Measurements from ENCODE around the gene DCBLD2.

The DCBLD2 gene

DNA sequence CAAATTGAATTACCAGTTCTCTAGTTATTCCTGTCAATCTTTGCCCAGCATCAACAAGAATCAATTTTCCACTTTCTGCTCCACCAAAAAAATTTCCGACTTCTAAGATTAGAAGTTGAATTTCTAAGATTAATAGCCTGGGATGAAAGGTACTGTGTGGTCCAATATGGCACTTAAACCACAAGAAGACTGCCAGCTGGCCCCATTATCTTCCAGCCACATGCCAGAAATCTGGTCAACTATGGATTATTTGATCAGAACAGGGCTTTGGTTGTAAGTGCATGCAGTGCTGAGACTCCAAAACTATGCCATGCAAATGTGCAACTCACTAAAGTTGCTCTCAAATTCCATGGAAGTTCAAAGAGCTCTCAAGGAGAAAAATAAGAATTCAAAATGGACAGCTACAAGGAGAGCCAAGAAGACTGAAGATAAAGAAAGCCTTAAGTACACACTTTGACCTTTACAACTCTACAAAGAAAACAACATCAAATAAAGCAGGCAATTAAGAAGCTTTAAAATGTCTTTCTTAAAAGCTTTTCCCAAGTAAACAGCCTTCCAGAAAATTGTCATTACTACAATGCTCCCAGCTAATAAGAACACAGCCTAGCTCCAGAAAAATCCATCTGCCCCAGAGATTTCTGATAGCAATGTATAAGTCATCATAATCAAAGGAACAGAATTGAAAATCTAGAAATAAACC is 74.1 kb downstream of the DCBLD2 start:
- no peak for DNase-seq

DNA sequence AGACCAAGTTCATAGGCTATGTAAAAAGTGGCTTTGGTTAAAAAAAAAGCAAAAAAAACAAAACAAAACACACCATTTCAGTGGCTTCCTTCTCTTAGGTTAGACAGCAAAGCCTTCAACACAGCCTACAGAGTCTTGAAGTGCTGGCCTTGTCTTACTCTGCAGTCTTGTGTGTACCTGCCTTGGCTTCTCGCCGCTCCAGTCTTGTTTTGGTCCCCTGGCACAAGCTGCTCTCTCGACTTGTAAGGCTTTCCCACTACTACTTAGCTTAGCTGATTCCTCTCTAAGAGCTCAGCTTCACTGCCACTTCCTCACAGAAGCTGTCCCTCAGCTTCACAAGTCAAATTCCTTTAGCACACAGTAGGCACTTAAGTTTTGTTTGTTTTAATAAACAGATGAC is 75.4 kb downstream of the DCBLD2 start:
- DNase-seq = no peak

DNA sequence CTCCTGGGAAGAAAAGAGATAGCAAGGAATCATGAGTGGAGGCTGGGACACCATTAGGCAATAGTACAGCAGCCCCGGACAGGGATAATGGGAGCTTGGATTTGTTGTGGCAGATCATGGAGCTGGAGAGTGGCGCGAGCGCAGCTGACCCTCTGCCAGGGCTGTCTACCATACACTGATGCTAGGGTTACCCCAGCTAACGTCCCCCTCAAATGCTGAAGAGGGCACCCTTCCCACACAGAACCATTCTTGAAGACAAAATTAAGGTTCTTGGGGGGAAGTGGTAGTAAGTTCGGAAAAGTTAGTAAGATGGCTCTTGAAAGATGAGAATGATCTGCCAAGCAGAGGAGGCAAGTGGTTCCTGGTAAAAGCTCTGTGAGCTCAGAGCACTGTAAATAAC is 77.2 kb downstream of the DCBLD2 start:
- DNase-seq = no peak

DNA sequence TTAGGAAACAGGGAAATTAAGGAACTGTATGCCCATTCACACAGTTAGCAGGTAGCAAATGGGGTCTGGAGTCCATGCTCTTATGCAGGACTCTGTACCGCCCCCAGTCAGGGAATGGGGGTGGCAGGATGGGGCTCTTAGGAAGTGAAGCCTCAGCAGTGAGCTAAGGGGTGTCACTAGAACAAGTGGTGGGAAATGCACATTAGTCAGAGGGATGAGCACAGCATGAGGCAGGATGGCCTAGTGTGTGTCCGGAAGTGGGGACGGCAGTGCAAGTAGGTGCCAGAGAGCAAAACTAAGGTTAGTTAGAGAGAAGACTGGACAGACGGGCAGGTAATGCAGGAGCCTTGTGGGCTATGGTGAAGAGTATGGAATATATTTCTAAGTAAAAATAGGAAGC is 77.7 kb downstream of the DCBLD2 start:
- DNase-seq = no peak

DNA sequence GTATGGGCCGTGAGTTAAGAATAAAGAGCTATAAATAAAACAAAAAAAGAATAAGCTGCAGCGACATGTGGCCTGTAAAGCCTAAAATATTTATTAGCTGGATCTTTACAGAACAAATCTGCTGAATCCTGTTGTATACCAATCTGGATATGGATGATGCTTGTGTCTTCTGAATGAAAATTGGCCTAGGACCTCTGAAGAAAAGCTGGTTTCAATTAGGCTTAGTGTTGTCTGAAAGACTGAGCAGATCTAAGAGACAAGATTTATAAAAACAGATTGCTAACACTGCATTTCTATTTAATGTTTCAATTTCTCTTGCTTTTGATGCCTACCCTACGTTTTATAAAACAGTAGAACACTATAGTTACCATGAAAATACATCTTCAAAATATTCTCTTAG is 80.4 kb downstream of the DCBLD2 start:
- DNase-seq = no peak

DNA sequence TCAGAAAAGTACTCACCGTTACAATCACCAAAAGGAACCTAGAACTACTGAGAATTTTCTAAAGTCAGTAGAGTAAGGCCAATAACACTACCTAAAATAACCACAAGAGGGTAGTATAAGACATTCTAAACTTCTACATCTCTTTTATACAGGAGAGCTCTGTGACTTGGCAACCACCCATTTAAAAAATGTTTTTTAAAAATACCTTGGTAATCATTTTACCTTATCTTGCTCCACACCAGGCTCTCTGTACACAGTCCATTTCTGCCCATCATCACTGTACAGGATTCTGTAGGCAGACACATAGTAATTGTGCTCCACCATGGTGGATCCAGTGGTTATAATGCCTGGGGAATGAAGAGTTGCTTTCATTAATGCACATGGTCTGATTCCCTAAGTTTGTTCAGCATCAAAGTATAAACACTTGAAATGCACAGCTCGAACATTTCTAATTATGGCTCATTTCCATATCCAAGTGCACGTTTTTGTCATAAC is 83.9 kb downstream of the DCBLD2 start:
- peak in 1 of 14 donors; percentile 29 for DNase-seq

DNA sequence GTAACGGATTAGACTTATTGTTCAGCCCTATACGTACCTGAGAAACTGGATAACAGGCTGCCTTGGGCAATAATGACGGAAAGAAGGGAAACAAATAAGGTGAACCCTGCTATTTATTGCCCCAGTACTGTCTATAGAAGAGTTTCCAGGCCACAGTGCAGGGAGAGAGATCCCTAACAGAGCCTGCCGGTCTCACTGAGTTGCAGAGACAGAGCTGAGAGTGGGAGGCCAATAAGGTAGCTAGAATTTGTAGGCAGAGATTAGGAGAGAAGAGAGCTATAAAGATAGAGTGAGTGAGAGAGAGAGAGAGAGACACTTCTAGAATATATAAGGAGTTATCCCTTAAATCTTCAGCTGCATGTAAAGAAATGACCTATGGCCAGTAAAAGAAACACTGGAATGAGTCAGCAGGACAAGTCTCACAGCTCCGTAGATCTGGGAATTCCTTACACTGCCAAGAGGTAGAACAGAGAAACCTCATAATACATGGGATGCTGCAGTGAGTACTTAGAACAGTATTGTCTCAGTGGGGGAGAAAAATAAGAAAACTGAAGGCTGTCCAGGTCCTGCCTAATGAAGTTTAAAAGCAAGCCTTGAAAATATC is 86.6 kb downstream of the DCBLD2 start:
- no peak for DNase-seq

DNA sequence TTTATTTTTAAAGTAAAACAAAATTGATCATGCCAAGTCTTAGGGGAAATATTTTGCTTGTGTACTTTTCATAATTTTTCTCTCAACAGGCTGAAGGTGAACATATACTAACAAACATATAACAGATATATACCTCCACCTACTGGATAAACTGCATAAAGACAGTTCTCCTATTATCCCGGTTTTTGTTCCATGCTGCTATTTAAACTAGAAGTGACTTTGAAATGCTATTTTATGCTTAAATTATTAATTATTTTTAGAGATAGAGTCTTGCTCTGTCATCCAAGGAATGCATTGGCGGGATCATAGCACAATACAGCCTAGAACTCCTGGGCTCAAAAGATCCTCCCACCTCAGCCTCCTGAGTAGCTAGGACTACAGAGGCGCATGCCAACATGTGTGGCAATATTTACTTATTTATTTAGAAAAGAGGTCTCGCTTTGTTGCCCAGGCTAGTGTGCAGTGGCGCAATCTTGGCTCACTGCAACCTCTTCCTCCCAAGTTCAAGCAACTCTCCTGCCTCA is 88.6 kb downstream of the DCBLD2 start:
- DNase-seq = no peak

DNA sequence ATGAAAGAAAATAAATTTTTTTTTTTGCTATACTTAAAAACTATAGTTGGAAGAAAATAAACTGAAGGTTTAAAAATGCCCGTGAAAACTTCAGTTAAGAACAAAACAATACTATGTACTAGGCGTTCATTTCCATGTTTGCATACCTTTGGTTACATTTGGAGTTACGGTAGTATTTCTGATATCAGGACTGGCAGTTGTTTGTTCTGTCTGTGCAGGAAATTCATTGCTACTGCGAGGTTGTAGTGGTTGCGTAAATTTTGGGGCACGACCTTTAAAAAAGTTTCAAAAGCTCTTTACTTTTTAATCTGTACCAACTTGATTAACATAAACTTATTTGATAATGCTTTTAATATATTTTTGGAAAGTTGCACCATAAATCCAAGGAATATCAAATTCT is 90.4 kb downstream of the DCBLD2 start:
- DNase-seq = no peak

DNA sequence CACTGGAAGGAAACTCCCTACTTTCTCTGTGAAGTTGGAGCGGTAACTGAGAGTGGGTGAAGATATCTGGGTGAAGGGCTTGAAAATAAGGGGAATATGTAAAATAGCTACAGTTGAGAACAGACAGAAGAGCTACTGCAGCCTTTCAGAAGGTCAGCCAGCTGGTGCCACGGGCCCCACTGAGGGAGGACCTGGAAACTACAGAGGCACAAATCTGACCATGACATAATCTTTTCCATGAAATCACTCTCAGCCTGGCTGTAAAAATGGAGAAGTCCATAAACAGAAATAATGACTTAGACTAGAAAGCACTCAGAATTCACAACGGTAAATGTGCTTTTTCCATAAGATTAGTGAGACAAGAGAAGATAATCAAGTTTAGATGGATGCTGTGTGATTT is 91.9 kb downstream of the DCBLD2 start:
- no peak for DNase-seq

DNA sequence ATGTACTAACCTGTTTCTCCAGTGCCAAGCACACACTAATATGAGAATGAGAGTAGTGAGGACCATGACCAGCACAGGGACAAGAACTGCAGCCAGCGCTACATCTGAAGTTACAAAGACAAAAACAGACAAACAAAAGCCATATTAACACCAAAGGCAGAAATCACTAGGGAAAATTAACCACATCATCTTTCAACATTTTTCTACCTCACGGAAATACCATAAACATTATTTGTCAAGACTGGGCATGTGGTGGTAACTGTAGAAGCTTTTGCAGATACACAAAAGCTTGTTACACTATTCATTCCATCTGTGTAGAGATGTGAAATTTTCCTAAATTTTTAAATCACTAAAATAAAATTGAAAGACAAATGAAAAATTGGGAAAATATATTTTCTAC is 93.4 kb downstream of the DCBLD2 start:
- DNase-seq = no peak

DNA sequence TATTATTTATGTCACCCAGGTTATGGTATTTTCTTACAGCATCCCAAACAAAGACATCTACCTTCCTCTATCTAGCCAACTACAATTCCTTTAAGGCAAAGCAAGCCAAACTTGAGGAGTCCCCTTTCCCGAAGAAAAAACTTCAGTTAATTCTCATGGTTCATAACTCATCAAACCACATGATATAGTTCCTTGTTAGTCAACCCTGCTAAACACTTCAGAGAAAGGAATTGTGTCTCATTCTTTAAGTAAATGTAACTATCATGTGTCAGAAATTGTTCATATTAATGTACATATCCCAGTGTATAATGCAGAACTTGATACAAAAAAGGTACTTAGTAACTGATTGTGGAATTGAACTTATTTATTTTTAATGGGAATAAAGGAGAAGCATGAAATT is 93.9 kb downstream of the DCBLD2 start:
- no peak for DNase-seq

DNA sequence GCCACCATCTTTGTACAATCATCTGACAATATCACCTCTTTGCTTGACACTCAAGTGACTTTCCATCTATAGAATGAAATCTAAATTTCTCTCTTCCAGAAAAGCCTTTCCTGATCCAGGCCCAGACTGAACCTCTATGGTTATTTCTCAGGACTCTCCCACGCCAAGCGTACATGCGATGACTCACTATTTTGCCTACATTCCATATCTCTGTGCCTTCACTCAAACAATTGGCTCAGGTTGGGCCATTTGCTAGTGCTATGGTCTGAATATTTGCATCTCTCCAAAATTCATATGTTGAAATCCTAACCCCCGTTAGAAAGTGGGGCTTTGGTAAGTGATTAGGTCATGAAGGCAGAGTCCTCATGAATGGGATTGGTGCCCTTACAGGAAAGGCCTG is 94.5 kb downstream of the DCBLD2 start:
- no peak for DNase-seq

DNA sequence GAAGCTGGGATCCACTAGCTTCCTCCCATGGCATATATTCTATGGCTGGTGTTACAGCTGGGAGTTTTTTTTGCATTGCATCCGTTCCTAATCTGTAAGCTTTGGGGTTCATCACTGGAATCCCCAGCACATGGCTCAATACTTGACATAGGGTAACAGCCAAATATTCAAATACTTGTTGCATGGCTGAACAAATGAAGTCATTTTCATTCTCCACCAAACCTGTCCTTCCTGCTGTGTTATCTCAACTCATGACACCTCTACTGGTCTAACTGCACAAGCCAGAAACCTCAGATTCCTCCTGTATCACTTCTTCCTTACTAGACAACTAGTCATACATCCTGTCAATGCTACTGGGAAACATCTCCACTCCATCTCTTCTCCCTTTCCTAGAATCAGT is 95.0 kb downstream of the DCBLD2 start:
- no peak for DNase-seq

DNA sequence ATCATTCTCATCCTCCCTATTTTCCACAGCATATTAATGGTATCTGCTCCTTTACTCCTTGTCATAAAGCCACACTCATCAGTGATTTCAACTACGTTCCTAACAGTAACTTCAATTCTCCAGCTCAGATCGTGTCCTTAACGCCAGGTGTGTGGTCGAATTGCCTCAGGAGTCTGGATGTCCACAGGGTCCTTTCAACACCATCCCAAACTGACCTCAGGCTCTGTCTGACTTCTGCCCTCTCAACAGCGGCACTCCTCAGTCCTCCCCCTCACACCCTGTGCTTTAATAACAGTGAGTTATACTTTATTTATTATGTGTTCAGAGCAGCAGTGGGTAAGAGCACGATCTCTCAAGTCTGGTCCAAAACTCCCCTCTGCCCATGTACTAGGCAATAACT is 95.9 kb downstream of the DCBLD2 start:
- no peak for DNase-seq

DNA sequence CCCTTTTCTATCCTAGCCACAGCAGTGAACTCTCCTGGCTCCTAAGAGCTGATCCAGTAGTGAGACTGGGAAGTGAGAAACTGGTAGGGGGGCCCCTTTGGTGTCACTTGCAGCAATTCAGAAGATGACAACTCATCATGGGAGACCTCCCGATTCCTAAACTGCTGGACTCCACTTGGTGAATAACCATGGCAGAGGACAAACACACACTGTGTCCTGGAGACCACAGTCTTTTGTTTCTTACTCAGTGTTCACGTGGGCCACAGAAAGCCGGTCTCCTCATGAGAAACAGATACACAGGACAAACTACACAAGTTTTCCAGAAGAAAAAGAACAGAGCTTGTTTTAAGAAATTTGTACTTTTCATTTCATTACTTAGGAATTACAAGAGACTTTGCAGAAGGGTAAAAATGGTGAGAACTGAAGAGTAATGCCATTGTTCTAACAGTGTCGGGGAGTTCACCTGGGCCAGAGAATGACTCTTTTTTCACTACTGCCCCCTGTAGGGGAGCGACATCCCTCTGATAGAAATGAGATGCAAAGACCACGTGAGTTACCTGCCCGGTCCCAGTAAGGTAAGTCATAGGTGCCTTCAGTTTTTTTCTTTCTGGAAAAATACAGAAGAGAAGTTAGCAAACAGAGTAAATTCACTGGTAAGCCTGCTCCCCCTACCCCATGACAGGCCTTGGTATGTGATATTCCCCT is 100.3 kb downstream of the DCBLD2 start:
- DNase-seq = no peak

DNA sequence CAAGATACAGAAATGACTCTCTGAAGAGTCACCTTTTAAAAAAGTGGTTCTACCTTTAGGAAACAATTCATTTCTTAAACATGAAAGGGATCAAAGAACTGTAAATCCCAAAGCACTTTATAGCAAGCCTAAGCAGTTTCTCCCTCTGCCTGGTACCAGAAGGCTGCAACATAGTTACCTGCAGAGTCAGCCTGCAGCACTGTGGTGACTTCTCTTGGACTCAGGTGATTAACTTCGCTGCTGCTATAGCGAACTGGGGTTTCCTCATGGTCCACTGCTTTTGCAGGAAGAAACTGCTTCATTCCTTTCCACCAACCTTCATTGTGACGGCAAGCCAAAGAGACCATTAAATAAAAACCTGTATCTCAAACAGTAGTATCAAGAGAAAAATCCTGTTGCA is 101.1 kb downstream of the DCBLD2 start:
- no peak for DNase-seq

DNA sequence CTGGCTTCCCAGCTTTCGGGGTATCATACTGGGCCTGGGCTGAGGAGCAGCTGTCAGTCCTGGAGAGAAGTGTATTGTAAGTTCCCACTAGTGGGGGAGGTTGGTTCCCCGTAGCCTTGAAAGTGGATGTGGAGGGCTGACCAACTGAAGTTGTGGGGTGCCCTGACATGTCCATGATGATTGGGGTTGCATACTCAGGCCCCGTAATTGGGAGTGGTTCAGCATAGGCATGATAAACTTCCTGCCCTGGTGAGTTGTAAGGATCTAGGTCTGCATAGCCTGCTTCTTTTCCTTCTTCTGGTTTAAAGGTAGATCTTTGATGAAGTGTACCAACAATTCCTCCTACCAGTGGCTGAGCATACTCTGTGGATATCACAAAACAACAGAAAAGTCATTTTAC is 102.0 kb downstream of the DCBLD2 start:
- DNase-seq = no peak

DNA sequence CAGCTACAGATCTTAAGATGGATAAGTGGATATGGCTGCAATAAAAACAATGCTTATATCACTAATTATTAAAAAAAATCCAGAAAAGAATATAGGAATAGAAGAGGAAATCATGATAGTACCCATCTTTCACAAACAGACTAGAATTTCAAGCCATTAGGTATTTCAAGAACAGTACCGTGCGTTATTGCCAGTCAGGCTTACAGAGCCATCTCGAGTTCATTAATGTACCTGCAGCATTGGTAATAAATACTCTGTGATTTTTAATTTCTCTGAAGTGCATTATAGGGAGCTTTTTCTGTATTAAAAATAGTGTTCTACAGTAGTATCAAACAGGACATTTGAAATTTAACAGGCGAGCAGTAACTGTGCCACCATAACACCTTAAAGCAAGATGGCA is 102.7 kb downstream of the DCBLD2 start:
- DNase-seq = no peak

DNA sequence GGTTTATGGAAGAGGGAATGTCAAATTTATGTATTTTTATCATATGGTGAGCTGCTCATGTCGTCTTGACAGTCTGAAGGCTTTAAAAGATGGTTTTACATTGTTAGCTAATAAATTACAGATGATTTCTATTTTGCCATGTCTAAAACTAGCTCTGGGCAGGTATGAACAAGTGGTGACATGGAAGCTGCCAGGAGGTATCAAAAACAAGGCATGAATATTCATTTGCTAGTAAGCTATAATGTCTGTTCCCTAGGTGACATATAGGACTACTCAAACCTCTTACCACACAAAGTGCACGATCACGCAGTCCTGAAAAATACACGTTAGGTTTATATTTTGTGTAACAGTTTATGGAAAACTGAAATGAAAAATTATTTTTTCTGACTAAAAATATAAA is 103.6 kb downstream of the DCBLD2 start:
- no peak for DNase-seq

DNA sequence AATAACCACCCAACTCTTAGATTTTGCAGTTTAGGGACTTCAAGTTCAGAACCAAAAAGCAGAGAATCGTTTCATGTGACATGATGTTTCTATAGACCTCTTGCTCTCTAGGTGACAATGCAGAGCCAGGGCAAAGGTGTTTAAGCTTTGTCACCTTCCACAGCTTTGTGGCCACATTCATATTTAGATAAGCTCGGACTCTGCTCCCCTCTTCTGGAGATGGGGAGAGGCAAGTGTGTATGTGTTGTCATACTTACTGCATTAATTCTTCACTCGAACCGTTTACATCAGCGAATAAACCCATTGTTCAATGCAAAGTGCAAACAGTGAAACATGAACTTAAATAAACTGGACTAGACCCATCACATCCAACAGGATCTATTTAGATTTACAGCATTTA is 105.2 kb downstream of the DCBLD2 start:
- DNase-seq = no peak

DNA sequence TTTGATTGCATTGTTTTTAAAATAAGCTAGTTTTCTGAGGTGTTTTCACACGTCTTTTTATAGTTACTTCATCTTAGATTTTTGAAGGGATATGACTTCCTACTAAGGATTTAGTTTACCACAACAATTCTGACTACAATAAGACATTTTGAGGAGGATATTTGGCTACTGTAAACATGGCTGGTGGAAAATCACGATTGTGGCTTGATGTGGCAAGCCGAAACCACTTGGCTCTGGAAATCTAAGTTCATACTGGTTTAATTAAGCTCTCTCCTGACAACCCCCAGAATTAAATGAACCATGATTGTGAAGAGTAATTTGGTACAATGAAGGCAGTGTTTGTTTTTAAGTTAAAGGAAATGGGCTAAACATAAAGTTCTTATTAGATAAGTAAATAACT is 107.5 kb downstream of the DCBLD2 start:
- DNase-seq = no peak

Data from C1 segment of cervical spinal cord (tissue), 14 donors.